NK-92 treated with Interleukin-12 subunit alpha and Interleukin-12 subunit beta, amount 100 ng/mL, for 24 hours (cell line): ENCODE results near the gene OR2H1.

Experiments used
- DNase-seq: peaks from one replicate; lab custom pipeline; 2025; lab: John Stamatoyannopoulos, UW

Gene OR2H1

DNA sequence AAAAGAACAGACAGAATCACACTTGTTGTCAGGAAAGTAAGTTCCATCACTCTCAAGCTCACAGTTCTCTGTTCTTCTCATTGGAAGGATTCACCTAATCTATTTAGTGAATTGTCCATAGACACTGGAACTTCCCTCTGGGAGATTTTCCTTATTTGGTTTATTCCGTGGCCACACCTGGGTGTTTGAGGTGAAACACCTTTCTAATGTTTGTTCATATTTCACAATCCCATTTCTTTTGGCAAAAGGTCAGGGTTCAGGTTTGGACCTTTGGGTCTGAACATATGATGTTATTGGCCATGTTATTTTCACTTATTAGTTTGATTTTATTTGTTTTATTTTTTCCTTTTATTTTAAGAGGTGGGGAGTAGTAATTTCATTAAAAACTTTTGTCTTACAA is 26.8 kb downstream of the OR2H1 start:
- DNase-seq = no peak

DNA sequence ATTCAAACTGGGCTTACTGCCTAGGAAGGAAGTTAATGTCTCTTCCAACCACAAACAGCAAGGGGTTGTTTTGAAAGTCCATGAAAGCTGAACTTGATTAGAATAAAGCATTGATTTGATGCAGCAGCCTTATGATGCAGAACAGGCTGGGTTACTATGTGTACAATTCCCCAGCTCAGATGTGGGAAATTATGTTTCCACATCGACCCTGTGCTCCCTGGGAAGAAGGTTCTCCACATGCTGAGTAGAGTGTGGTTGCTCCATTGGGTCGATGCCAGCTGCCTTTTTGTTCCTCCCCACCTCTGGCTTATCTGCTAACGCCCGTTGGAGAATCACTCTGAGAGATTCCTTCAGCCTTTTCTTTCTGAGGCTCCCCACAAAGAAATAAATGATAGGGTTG is 29.6 kb downstream of the OR2H1 start:
- no peak for DNase-seq

DNA sequence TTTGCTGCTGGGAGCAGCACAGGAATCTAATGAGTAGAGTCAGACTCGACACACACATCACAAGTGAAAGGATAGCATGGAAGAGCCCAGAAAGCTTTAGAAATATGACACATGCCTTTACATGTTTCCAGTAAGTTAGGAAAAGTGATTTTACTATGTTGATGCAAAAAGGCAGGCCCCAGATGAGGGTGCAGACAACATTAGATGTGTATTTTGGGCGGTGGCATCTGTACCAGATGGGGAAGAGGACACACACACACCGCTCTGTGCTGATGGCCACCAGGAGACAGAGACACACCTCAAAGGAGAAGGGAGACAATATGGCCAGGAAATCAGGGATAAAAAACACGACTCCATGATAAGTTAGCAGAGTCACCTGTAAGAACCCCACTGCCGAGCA is 30.2 kb downstream of the OR2H1 start:
- no peak for DNase-seq

DNA sequence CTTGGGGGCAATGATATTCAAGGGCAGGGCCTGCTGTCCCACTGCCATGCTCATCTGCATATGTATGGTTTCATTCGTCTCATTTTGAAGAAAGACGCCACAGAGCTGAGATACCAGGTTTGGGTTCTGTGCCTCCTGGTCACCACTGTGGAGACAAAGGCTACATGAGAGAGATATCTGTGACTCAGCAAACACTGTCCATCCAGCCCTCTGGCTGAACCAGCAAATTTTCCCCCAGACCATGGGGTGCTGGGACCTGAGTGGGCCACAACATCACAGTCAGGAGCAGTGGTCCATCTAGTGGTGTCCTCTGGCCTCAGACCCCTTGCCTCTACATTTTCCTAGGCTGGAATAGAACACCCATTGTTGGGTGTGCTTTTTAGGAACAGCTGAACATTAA is 30.7 kb downstream of the OR2H1 start, which contains the start of gene MAS1L:
TSS of gene MAS1L (minus strand) at position 297 of the 400 bp plus-strand sequence. CDS start at position 243, 54 bp downstream.
- no peak for DNase-seq

DNA sequence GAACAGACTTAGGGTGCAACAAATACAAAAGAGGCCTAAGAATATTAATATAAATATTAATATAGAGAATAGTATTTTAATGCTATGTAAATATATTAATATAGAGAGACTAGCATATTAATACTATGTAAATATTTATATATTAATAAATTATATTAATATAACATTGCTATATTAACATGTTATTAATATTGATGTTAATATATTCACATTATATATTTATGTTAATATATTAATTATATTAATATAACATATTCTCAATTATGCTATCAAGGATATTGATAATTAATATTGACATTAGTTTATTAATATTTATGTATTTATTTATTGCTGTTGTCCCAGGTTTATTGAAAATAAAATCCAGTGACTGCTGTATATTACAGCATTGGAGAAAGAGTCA is 31.9 kb downstream of the OR2H1 start:
- DNase-seq = no peak

DNA sequence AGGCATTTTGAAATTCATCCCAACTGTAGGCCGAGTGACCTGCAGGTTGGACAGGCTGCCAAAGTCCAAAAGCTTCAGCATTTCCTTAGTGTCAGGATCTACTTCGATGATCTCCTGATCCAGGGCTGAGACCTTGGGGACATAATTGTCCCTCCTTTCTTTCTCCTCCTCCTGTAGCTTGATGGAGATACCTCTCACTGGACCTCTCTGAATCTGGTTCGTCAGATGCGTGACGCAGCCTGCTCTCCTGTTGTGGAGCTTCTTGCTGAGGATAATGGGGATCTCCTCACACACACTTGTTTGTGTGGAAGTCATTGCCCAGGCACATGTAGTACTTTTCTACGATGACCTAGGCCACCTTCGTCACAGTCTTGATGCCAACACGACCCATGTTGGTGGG is 32.3 kb downstream of the OR2H1 start:
- no peak for DNase-seq

DNA sequence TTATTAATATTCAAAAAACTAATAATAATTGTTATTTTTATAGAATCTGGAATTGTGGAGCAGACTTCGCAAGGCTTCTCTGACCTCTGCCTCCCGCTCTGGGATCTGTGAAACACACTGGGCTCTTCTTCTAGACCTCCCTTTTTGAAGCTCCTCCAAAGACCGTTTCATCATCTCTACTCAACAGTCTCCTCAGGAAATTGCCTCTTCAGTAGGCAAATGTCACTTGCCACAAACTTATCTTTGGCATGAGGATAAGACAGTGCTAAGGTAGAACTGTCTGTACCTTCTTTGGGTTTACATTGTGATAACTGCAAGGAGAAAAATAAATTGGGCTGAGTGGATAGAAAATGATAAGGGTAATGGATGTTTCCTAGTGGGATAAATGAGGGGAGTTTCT is 33.1 kb downstream of the OR2H1 start:
- no peak for DNase-seq

DNA sequence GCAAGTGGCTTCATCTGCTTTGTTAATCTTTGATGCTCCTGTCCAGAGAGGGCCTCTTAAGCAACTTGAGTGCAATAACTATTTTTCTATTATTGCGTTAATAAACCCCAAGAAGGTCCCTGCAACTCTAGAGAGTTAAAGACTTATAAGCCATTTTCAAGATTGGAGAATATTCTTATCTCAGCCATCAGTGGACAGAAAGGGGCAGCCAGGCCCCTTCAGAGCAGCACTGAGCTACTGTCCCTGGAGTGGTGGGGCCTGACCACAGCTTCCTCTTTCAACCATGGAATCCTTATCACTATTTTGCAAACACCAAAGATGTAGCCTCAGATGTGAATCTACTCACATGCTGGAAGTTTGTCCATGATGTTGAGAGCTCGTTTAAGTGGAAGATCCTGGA is 33.6 kb downstream of the OR2H1 start:
- DNase-seq = no peak

DNA sequence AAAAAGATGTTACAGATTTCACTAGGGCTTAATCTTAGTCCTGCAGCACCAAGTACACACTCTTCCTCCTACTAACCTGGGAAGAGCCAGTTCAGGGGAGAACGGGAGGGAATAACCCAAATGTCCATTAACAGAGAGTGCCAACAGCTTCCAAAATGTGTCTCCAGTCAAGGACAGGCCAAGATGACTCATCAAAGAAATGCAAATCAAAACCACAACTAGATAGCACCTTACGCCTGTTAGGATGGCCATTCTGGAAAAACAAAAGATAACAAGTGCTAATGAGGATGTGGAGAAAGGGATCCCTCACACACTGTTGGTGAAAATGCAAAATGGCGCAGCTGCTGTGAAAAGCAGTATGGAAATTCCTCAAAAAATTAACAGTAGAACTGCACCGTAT is 34.6 kb downstream of the OR2H1 start:
- DNase-seq = no peak

DNA sequence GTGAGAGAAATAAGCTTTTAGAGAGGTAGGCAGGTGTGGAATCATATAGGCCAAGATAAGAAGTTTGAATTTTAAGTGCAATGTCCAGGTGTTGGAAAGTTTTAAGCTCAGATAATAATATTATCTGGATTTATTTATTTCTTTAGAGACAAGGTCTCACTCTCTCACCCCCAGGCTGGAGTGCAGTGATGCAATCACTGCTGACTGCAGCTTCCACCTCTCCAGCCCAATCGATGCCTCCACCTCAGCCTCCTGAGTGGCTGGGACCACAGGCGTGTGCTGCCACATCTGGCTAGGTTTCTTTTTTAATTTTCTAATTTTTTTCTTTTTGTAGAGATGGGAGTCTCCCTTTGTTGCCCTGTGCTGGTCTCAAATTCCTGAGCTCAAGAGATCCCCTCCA is 36.3 kb downstream of the OR2H1 start:
- no peak for DNase-seq

DNA sequence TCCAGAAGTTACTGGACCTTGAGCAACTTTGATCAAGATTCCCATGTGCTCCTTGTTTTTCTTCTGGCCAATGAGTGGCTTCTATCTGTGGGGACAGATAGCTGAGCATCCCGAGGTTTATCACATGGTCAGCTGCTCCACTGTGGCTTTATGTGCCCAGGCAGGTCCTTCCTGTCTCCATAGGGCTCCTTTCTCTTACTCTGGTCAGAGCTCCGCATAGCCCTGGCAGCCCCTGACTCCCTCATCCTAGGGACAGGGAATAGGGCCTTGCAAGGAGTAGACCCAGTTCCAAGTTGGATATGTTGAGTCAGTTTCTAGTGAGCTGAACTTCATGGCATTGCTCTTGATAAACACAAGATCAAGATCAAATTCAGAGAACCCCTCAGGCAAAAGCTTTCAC is 37.2 kb downstream of the OR2H1 start:
- no peak for DNase-seq

DNA sequence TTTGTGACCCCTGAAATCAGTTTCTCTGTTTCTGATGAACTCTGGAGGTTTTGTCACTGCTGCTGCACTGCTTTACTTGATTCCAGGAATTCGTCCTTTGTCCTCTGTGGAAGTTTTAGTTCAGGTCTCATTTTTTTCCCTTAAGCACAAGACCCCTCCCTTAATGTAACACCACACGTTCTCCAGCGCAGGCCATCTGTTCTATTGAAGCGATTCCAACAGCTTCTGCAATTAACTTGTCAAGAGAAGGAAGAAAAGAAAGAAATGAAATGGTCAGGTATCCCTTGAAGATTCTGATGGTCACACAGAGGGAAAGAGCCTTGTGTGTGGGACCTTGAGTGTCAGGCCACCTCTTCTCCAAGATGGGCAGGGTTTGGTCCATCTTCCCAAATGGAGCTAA is 38.6 kb downstream of the OR2H1 start:
- DNase-seq = no peak

DNA sequence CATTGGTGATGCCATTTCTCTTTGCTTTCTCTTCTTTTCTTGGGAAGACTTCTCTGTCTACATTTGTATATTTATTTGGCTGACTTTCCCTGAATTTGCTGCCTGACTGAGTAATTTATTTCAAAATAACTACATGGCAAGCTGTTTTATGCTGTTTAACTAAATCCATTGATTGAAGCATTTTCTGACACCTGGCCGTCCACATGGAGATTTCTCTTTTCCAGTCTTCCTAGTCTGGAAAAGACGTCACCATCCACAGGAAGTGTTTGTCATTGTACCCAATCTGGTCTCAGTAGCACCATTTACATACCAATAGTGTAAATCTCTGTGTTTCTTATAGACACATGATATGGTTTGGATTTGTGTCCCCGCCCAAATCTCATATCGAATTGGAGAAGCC is 40.0 kb downstream of the OR2H1 start:
- DNase-seq = no peak

DNA sequence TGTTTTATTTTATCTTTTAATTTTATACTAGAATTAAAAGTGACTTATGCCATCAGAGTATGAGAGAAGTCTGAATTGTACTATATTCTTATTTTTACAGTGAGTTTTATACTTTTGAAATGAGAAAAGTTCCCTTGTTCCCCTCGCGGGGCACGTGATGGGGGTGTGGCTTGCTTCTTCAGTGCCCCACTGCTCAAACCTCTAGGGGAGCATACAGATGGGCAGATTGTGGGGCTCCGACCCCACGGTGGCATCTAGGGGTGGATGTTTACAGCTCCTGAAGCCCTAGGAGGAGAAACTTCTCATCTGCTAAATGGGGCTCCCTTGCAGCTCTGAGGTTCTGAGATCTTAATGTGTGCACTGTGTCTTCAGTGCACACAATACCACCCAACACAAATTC is 42.7 kb downstream of the OR2H1 start:
- no peak for DNase-seq

DNA sequence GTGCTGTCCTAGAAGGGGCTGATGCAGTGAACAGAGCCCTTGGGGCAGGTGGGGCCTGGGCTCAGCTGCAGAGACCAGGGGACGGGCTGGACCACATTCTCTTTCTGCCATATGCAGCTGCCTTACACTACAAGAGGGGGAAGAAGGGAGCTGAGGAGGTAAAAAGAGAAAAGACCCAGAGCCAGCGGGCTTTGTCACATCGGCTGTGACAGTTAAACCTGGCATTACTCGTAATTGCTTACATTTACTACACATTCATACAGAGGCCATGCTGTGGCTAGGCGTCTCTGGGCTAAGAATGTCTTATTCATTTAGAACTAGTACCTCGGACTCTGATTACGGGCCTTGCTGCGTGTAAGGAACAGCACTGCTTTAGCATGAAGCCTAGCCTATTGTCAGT is 43.6 kb downstream of the OR2H1 start:
- no peak for DNase-seq

DNA sequence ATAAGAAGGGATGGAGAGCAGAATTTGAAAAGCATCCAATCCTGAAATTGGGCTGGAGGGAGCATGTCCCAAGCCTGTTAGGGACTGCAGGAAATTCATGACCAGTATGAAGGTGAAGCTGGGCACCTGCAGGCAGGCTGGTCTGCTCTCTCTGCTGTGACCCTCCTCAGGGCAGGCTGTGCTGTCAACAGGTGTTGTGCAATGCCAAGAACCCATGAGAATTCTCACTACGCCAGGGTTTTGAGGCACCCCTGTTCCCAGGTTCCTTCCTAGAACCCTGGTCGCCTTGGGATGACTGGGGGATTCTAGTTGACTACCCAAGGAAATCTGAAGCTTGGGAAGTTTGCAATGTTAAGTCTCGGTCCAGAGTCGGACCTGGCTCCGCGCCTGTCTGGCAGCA is 44.2 kb downstream of the OR2H1 start:
- DNase-seq = no peak

DNA sequence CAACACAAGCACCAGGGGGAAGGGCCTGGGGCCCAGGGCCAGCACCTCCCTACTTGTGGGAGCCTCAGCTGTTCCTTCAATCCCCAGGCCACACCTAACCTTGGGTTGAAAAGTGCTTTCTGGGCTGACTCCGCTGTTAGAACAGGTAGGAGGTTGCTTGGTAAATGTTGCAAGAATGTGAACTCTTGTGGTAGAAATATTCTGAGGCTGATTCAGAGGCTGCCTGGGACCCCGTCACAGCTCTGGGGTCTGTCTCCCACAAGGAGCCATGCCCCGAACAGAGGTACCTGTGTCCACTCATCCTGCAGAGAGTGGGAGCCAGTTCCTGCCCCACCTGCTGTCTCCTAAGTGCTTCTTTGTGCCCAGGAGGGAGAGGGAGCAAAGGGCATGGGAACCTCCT is 45.2 kb downstream of the OR2H1 start:
- DNase-seq = no peak

DNA sequence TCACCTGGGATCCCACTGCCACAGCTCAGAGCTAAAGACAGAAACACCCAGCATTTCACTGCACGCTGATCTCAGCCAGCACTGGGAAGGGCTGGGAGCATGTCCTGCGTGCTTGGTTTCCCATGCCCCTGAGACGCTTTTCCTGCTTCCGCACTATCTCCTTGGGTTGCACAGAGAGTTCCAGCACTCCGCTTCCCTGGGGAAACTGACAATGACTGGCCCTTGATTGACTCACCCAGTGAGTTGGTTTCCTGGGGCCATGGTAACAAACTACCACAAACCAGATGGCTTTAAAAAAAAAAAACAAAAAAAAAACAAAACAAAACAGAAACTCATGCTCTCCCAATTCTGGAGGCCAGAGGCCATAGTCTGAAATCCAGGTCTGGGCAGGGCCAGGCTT is 45.6 kb downstream of the OR2H1 start:
- no peak for DNase-seq

DNA sequence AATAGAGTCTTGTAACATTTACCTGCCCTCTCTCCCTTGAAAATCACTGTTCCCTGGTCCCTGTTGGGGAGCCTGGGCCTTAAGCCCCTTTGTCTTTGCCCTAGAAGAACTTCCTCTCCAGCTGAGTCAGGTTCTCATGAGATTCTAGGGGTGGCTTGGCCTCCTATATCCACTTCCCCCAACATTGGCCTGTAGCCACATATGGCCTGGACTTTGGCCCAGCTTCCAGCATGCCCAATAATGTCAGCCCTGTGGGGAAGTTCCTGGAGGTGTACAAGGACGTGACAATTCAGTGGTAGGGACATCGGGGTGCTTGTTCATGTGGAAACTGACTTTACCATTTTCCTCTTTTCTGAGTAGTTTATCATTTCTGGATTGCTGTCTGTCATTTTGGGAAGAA is 48.0 kb downstream of the OR2H1 start:
- no peak for DNase-seq

DNA sequence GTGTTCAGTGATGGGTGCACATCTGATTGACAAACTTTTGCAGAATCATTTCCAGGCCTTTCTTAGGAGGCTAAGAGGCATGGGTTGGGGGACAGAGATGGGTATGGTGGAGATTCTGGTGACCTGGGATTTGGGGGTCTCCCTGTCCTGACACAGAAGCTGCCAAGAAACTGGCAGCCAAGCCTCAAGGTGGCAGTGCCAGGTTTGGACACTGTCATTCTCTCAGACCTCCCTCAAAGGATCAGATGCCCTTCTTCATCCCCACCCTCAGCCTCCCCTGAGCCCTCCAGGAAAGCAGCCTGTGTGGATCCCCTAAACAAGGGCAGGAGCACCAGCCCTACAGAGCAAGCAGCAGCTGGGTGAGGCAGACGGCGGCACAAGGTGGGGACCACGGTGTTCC is 48.9 kb downstream of the OR2H1 start:
- DNase-seq = no peak

DNA sequence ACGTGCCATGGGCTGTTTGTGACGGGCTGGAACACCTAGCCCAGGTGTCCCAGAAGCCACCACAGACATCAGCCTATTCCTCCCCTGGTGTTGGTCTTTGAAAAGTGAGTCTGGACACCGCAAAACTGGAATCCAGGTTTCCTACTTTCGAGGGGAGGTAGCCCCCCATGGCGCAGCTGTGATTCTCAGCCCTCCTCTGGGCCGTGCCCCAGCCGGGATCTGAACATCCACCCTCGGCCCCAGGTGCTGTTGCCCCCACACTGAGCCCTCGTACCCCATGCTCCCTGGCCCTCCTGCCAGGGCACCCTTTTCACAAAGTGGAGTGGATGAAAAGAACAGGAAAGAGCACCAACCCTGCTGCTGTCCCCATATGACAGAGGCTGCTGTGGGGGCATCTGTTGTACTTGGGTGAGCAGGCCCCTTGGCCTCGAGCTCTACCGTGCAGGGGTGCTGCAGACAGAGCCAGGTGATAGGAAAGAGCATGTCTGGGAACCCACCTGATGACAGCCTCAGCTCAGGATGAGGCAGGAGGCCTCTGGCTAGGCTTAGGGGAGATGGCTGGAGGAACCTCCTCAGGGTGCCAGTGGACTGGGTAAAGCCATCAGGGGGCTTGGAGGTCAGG is 49.6 kb downstream of the OR2H1 start:
- DNase-seq = no peak

DNA sequence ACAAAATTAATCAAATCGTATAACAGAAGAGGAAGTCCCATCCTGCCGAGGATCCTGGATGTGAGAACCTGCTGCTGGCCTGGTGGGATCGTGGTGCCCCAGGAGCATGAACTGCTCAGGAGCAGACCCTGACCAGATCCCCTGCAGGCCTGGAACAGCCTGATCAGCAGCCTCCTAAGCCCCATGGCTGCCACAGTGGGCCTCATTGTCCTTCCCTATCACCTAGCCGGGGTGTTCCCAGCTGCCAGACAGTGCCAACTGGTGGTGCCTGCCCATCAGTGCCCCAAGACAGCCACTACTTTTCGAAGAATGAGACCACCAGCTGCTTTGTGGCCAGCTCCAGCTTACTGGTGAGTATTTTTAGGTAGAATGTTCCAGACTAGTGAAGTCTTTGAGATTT is 50.4 kb downstream of the OR2H1 start:
- DNase-seq = no peak

DNA sequence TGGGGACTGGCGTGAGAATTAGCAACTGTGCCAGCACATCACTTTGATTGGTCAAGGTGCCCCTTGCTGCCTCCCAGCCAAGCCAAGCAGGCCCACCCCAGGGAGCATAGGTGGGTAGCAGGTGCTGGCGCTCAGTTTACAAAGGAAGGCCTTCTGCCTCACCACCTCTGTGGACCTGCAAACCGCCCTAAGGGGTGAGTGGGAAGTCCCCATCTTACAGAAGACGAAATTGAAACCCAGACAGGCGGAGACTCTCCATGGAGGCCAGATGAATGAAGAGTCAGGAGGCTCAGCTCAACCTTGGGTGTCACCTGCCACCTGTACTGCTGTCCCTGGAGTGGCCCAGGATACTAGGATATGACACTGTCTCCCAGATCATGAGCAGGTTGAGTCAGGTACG is 52.3 kb downstream of the OR2H1 start:
- no peak for DNase-seq

DNA sequence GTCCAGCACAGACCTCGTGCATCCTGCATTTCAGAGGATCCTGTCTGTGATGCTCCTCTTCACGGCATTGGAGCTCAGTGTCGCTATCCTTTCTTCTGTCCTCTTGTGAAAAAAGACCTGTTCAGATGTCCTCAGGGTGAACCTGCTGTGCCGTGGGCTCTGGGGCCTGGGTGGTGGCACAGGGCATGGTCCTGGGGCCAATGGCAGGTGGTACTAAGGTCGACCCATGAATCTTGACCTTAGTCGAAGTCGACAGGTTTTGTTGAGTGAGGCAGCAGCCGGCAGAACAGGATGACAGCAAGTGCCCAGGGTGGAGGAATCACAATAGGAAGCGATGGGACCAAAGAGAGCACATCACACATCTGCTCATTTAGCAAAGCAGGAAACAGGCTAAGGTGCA is 52.8 kb downstream of the OR2H1 start:
- no peak for DNase-seq

DNA sequence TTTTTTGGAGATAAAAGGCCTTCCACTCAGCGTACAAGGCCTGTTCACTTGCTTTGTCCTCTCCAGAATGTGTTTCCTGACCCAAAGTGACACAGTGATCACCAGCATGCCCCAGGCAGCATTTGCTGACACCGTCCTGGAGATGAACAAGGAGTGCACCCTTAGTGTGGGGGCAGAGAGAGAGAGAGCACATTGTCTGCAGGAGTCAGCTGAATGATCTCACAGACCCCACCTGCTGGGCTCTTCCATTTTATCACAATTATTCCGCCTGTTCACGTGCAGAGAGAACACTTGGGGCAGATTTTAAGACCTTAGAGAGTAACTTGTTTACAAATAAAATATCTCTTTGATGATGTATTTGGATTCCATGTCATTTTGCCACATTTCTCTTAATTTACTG is 53.2 kb downstream of the OR2H1 start:
- DNase-seq = no peak
